BE2C (cell line): Measurements from ENCODE around the gene OR56A4.
"Not testable (repeated sequence)": the region's sequence is repeated elsewhere in the genome, so short reads cannot be mapped to it uniquely, and the experiment has no call there.

Experiments
- DNase-seq: peaks from one replicate; pipeline ENCODE4 v3.0.0-alpha.2; 2020
- H3K27me3 ChIP-seq: fragments of 250-450 bp; sonication (Bioruptor Pico); 2 replicates; pipeline ENCODE4 v1.5.1; 2020; ENCODE audit warnings: mild to moderate bottlenecking
- H3K36me3 ChIP-seq: fragments of 250-450 bp; sonication (Bioruptor Pico); 2 replicates; pipeline ENCODE4 v1.5.1; 2020; ENCODE audit warnings: mild to moderate bottlenecking
- H3K4me1 ChIP-seq: fragments of 250-450 bp; sonication (Bioruptor Pico); 2 replicates; pipeline ENCODE4 v1.5.1; 2020
- H3K4me3 ChIP-seq: 2 replicates; pipeline ENCODE4 v1.5.1; 2011; ENCODE audit warnings: low read depth, low read length
- H3K9me3 ChIP-seq: fragments of 250-450 bp; sonication (Bioruptor Pico); 2 replicates; pipeline ENCODE4 v1.5.1; 2020
- TF ChIP-seq, protein P1 (sequence below): IDR thresholded peaks from 2 replicates; pipeline ENCODE4 v1.5.1; 2012; ENCODE audit warnings: mild to moderate bottlenecking, low read depth, low read length

The OR56A4 gene

GRCh38 chr11:5983443-5983842 is 23.3 kb downstream of the OR56A4 start:
- H3K27me3 ChIP-seq = no peaks in the 10 kb centered on the region
- H3K4me1 ChIP-seq = no peaks in the 10 kb centered on the region
- no peak for DNase-seq
- no peaks in the 10 kb centered on the region for H3K9me3 ChIP-seq
- no peak overlapping the region for H3K4me3 ChIP-seq
- H3K36me3 ChIP-seq = no peaks in the 10 kb centered on the region
- TF ChIP-seq, protein P1, sequence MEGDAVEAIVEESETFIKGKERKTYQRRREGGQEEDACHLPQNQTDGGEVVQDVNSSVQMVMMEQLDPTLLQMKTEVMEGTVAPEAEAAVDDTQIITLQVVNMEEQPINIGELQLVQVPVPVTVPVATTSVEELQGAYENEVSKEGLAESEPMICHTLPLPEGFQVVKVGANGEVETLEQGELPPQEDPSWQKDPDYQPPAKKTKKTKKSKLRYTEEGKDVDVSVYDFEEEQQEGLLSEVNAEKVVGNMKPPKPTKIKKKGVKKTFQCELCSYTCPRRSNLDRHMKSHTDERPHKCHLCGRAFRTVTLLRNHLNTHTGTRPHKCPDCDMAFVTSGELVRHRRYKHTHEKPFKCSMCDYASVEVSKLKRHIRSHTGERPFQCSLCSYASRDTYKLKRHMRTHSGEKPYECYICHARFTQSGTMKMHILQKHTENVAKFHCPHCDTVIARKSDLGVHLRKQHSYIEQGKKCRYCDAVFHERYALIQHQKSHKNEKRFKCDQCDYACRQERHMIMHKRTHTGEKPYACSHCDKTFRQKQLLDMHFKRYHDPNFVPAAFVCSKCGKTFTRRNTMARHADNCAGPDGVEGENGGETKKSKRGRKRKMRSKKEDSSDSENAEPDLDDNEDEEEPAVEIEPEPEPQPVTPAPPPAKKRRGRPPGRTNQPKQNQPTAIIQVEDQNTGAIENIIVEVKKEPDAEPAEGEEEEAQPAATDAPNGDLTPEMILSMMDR = no peak; the same call in 1 of the 2 replicates

DNA sequence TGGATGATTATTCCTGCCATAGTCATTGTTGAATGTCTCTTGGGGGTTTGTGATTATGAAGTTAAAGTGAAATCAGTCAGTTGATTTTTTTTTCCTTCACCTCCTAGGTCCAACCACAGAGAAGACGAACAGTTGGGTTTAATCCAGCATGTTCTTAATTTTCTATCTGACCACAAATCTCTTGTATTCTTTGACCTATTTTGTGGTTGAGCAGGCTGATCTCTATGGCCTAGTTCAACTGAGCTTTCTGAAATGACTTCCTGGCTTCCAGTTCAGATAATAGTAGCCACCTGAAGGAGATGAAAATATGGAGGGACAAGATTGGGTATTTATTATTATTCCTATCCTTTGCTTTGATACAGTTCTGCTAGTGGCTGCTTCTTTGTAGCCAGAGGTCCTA is 33.2 kb downstream of the OR56A4 start:
- Histone ChIP-seq H3K4me1 (no peaks in the 10 kb centered on the region), H3K9me3 (no peaks in the 10 kb centered on the region), H3K27me3 (no peaks in the 10 kb centered on the region), H3K36me3 (no peaks in the 10 kb centered on the region), H3K4me3 (no peak overlapping the region)
- TF ChIP-seq, protein P1 = no peak
- no peak for DNase-seq

- Histone ChIP-seq H3K9me3 (no peaks in the 10 kb centered on the region), H3K36me3 (no peaks in the 10 kb centered on the region), H3K27me3 (no peaks in the 10 kb centered on the region), H3K4me1 (no peaks in the 10 kb centered on the region), H3K4me3 (no peak within 1 kb of the TSS)
- TF ChIP-seq, protein P1 = no peak
- no peak for DNase-seq
These were observed 38.4 kb downstream of the OR56A4 start, which contains the start of gene OR56A5 for GRCh38 chr11:5968394-5968793. OR56A5 (minus strand) TSS chr11:5968494; CDS start chr11:5968494, 0 bp downstream.

GRCh38 chr11:5967708-5968107 is 39.0 kb downstream of the OR56A4 start:
- H3K27me3 ChIP-seq = no peaks in the 10 kb centered on the region
- no peak for DNase-seq

DNA sequence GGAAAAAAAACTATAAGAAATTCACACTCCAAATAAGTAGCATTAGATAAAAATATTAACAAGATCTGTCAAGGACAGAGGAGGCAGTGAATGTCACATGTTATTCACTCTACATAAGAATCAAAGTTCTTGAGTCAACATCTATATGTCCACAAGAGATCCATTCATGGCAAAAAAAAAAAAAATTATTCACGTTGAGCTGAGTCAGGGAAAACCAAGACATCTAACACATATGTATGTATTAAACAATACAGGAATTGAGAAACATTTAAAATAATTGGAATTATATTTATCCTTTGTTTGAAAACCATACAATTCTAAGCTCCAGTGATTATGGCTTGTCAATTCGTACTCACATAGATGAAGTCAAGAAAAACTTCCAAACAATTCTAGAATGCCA is 39.8 kb downstream of the OR56A4 start:
- TF ChIP-seq, protein P1 = no peak
- H3K4me3 ChIP-seq = no peak overlapping the region
- H3K4me1 ChIP-seq = no peaks in the 10 kb centered on the region
- no peaks in the 10 kb centered on the region for H3K27me3 ChIP-seq
- no peaks in the 10 kb centered on the region for H3K36me3 ChIP-seq
- no peaks in the 10 kb centered on the region for H3K9me3 ChIP-seq
- no peak for DNase-seq

More at GRCh38 chr11:5967708-5968107, 39.0 kb downstream of the OR56A4 start:
- H3K4me1 ChIP-seq = no peaks in the 10 kb centered on the region
- no peaks in the 10 kb centered on the region for H3K9me3 ChIP-seq
- H3K36me3 ChIP-seq = no peaks in the 10 kb centered on the region
- TF ChIP-seq, protein P1 = no peak
- H3K4me3 ChIP-seq = no peak overlapping the region

- not testable (repeated sequence) for DNase-seq, H3K9me3 ChIP-seq, H3K27me3 ChIP-seq, H3K36me3 ChIP-seq, H3K4me3 ChIP-seq, H3K4me1 ChIP-seq
These were observed 45.9 kb downstream of the OR56A4 start for GRCh38 chr11:5960704-5961320.

GRCh38 chr11:5955586-5955985 is 51.2 kb downstream of the OR56A4 start:
- no peaks in the 10 kb centered on the region for H3K9me3 ChIP-seq
- DNase-seq = no peak
- no peak overlapping the region for H3K4me3 ChIP-seq
- no peaks in the 10 kb centered on the region for H3K4me1 ChIP-seq
- H3K27me3 ChIP-seq = no peaks in the 10 kb centered on the region
- TF ChIP-seq, protein P1 = no peak
- H3K36me3 ChIP-seq = no peaks in the 10 kb centered on the region
